NCI-H446 (cell line): ENCODE results near the gene B3GAT2.
"Not testable (repeated sequence)": the region's sequence is repeated elsewhere in the genome, so short reads cannot be mapped to it uniquely, and the experiment has no call there.

Experiments used
- DNase-seq, 2 experiments: peaks; one replicate each; lab custom pipeline; 2025; lab: John Stamatoyannopoulos, UW

B3GAT2 gene, protein sequence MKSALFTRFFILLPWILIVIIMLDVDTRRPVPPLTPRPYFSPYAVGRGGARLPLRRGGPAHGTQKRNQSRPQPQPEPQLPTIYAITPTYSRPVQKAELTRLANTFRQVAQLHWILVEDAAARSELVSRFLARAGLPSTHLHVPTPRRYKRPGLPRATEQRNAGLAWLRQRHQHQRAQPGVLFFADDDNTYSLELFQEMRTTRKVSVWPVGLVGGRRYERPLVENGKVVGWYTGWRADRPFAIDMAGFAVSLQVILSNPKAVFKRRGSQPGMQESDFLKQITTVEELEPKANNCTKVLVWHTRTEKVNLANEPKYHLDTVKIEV

DNA sequence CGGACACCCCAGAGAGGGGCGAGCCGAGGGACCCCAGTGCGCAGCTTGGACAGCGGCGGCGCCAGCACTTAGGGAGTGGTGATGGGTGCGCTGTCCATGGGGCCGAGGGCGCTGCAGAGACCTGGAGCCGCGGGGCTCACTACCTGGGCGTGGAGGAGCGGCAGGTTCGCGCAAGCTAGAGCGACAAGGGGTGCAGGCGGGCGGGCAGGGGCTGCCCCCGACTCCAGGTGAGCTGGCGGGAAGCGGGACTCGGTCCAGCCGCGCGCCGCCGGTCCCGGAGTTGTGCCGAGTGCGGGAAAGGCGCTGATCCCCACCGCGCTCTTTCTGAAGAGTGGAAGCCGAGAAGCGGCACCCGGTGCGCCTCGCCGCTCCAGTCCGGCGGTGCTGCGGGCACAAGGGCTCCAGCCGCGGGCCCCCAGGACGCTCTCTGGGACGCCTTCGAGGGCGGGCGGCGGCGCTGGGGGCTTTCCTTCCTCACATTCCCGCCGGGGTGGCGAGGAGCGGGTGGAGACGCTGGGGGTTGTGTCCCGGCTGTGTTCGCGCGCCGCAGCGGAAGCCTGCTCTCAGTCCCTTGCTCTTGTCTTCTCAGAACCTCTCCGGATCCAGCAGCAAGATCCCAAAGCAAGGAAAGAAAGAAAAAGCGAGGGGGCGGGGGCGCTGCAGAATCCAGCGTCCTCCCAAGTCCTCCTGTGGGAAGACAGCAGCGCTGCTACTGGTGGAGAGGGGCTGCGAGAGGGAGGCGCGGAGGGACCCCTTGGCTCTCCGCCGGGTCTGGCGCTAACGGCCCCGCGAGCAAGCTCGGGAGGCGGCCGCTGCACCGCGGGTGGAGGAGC is at the start of gene B3GAT2:
Gene B3GAT2 (minus strand): TSS at position 610 of the 833 bp plus-strand sequence. CDS start 631 bp downstream, outside the sequence.
- DNase-seq = peak; percentile 57 to 60

DNA sequence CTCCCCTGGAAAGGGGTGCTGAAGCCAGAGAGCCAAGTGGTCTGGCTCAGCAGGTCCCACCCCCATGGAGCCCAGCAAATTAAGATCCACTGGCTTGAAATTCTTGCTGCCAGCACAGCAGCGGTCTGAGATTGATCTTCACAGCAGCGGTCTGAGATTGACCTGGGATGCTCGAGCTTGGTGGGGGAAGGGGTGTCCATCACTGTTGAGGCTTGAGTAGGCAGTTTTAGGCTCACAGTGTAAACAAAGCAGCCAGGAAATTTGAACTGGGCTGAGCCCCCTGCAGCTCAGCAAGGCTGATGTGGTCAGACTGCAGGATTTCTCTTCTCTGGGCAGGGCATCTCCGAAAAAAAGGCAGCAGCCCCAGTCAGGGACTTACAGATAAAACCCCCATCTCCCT is 41.3 kb upstream of the B3GAT2 start:
- no peak for DNase-seq

DNA sequence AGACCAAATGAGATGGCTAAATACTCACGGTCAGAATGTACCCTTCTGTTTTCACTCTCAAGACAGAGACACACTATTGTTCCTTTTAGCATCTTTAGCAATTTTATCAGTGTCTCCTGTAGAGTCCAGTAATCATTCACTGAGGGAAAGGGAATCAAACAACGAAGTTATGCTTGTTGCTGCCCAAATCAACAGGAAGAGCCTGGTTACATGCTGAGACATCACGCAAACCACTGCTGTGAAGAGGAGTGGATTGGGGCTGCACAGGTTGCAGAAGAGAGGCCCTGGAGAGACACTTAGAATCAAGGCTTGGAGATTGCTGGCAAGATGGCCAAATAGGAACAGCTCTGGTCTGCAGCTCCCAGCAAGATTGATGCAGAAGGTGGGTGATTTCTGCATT is 40.5 kb upstream of the B3GAT2 start:
- no peak for DNase-seq

DNA sequence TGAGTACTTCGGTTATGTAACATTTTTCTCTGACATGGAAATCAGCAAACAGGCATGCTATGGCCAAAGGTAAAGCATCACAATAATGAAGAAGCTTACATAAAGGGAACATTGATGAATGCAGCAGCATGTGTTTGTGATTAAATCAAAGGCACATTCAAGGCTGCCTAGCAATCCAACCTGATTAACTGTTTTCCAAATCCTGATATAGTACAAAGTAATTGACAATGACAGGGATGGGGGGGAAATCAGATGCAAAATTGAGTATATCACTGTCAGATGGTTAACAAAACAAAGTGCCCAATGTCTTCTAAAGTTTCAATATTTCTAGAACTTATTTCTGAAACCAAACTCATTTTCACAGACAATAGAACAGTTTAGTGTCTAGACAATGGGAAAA is 39.2 kb upstream of the B3GAT2 start:
- no peak for DNase-seq

GRCh38 chr6:70995411-70995810 is 38.6 kb upstream of the B3GAT2 start:
- DNase-seq = no peak

DNA sequence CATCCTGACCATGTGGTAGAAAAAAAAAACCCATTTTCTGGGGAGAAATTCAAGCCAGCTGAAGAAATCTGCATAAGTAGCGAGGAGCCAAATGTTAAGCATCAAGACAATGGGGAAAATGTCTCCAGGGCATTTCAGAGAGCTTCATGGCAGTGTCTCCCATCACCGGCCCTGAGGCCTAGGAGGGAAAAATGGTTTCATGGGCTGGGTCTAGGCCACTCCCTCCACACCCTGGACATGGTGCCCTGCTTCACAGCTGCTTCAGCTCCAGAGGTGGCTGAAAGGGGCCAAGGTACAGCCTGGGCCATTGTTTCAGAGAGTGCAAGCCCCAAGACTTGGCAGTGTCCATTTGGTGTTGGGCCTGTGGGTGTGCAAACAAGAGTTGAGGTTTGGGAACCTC is 34.4 kb upstream of the B3GAT2 start:
- no peak for DNase-seq

- no peak for DNase-seq
Observed at GRCh38 chr6:70985156-70985555, 28.3 kb upstream of the B3GAT2 start.

DNA sequence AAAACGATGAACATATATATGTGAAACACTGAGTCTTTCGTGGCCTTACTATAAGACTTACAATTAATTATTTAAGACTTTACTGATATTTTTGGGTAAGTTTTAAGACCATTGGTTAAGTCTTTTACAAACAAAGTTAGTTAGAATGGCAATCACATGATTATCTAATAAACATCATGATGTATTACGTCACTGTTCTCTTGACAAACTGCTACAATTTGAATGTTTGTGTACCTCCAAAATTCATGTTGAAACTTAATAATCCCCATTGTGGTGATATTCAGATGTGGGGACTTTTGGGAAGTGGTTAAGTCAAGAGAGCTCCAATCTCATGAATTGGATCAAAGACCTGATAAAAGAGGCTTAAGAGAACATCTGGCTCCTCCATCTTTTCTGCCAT is 25.9 kb upstream of the B3GAT2 start:
- DNase-seq = no peak

DNA sequence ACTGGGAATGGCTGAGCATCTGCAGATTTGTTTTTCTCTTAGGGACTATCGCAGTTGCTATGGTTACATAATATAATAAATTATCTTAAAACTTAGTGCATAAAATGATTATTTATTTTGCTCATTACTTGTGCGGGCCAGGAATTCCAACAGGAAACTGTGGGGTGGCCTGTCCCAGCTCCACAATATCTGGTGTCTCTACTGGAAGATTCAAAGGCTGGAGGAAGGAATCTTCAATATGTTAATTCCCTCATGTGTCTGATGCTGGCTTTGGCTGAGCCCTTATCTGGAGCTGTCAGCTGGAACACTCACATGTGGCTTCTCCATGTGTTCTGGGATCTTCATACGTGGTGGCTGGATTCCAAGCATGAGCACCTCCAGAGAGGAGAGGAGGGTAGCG is 23.9 kb upstream of the B3GAT2 start:
- DNase-seq = no peak

DNA sequence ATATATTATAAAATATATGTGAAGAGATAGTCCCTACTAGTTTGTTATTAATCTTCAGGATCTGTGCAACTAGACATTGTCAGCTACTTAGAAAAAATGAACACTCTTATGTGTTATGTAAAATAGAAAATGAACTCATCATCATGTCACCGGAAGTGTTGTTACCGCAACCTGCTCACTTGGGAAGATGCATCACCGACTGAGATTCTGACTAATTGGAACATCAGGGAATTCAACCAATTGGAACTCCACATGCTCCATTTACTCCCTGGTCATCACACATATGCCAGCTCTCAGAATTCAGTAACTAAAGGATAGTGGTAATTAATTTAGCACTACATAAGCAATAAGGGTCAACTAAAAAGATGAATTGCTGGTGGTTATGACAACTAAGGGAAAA is 16.7 kb upstream of the B3GAT2 start:
- no peak for DNase-seq

- no peak for DNase-seq
Observed at GRCh38 chr6:70967049-70967448, 10.2 kb upstream of the B3GAT2 start.

- no peak for DNase-seq
Observed at GRCh38 chr6:70957284-70957617, 391 bp upstream of the B3GAT2 start.

DNA sequence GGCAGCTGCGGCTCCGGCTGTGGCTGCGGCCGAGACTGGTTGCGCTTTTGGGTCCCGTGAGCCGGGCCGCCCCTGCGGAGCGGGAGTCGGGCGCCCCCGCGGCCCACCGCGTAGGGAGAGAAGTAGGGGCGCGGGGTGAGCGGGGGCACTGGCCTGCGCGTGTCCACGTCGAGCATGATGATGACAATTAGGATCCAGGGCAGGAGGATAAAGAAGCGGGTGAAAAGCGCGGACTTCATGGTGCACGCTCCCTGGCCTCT is 739 bp downstream of the B3GAT2 start:
- DNase-seq = no peak

GRCh38 chr6:70955441-70956190 is 1.2 kb downstream of the B3GAT2 start:
- DNase-seq = peak; percentile 34 to 87

GRCh38 chr6:70954750-70955149 is 2.1 kb downstream of the B3GAT2 start:
- no peak for DNase-seq

GRCh38 chr6:70954176-70954575 is 2.7 kb downstream of the B3GAT2 start:
- DNase-seq = no peak

DNA sequence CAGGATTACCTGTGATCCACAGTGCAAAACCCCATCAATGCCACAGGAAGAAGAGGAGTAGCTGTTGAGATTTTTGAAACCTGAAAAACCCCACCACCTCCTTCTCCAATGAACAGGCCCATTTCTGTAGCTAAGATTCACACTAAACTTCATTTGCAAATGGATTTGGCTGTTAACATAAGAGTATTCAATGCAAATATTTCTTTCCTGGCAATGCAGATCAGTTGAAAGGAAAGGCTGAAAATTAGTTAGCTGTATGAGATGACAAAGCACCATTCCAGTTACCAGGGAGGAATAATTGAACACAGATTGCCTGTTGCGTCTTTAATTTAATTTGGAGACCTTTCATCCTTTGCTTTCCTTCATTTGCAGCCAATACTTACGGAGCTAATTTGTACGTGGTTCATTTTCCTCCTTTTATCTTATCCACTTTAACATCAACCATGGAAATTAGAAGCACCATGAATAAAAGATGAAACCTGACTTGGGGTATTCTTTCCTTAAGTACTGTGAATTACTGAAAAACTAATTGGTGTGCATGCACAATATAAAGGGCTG is 4.2 kb downstream of the B3GAT2 start:
- DNase-seq = no peak

GRCh38 chr6:70944321-70944720 is 12.5 kb downstream of the B3GAT2 start:
- not testable (repeated sequence) for DNase-seq

DNA sequence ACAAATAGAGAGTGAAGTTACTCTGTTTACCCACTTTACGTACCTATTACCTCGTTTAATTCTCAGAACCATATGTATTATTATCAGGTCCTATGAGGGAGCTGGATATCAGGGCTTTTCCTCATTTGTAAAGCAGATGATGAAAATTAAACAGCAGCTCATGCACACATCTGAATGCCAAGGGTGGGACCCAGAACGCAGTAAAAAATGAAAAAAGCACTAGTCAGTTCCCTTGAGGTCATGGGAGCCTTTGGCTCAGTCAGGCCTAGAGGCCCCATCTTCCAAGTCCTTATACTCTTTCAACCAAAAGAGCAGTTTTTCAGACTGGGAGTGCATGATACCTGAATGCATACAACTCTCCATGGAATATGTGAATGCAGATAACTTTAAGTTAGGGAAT is 23.0 kb downstream of the B3GAT2 start:
- DNase-seq = no peak

DNA sequence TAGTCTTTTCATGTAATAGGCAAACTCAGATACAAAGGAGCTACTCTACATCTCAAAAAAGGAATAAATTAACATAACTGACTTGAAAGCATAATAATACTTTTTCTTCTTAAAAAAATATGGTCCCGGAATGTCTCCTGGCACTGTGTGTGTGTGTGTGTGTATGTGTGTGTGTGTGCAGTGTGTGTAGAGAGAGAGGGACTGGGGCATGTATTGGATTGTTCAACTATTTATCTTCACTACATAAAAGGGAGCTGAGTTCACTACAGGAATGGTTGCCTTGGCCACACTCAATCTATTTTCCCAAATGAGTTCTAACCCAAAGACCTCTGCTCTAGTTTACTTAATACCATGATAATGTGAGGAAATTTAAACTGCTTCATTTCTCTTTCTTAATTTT is 51.1 kb downstream of the B3GAT2 start:
- no peak for DNase-seq

GRCh38 chr6:70903665-70904452 is 53.0 kb downstream of the B3GAT2 start:
- DNase-seq = no peak

DNA sequence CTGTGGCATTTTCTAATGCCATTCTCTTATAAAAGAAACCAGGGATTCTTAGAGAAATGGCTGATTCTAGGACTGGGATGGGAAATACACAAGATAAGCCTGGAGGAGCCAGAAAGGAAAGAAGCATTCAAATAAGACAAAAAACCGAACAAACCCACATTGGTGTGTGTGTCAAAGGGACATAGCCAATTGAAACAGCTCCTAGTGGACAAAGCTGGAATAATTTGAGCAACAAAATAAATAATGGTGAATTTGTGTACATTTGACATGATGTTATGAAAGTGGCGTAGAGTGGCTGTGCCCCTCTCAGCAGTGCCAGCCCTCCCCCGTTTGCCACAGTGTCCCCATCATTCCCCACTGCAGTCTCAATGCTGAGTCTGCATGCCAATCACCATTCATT is 55.5 kb downstream of the B3GAT2 start:
- DNase-seq = no peak
